COLO668 (cell line): ENCODE data around the gene CLIC4.

ENCODE experiments used
- DNase-seq: peaks from one replicate; lab custom pipeline; 2025; ENCODE audit not compliant: unreplicated experiment; lab: John Stamatoyannopoulos, UW

CLIC4 gene

GRCh38 chr1:24855474-24855873, 110.2 kb downstream of the CLIC4 start:
- no peak for DNase-seq

- no peak for DNase-seq
Observed at GRCh38 chr1:24856787-24857506, 111.7 kb downstream of the CLIC4 start.

- DNase-seq, result no peak
Observed at GRCh38 chr1:24857507-24858133, 112.4 kb downstream of the CLIC4 start.

- no peak for DNase-seq
Observed at GRCh38 chr1:24858277-24858676, 113.0 kb downstream of the CLIC4 start.

- no peak for DNase-seq
Observed at GRCh38 chr1:24859063-24860010, 114.1 kb downstream of the CLIC4 start.

GRCh38 chr1:24860841-24861240, 115.6 kb downstream of the CLIC4 start:
- DNase-seq, result no peak

GRCh38 chr1:24861821-24862727, 116.8 kb downstream of the CLIC4 start:
- DNase-seq, result no peak

GRCh38 chr1:24862775-24863483, 117.7 kb downstream of the CLIC4 start:
- DNase-seq, result no peak

- DNase-seq, result no peak
Observed at GRCh38 chr1:24864370-24864777, 119.1 kb downstream of the CLIC4 start.

GRCh38 chr1:24865168-24865567, 119.9 kb downstream of the CLIC4 start:
- DNase-seq, result no peak

- no peak for DNase-seq
Observed at GRCh38 chr1:24865587-24865986, 120.3 kb downstream of the CLIC4 start.

- no peak for DNase-seq
Observed at GRCh38 chr1:24866211-24867083, 121.2 kb downstream of the CLIC4 start.

- no peak for DNase-seq
Observed at GRCh38 chr1:24867084-24867870, 122.0 kb downstream of the CLIC4 start.

- no peak for DNase-seq
Observed at GRCh38 chr1:24868016-24868875, 123.0 kb downstream of the CLIC4 start.

GRCh38 chr1:24870551-24871195, 125.4 kb downstream of the CLIC4 start:
- no peak for DNase-seq

GRCh38 chr1:24871306-24871901, 126.2 kb downstream of the CLIC4 start:
- DNase-seq, result no peak
